NCI-H524 (cell line): ENCODE data around the gene RFPL3.
"Not testable (repeated sequence)": the region's sequence is repeated elsewhere in the genome, so short reads cannot be mapped to it uniquely, and the experiment has no call there.

Experiments used
- DNase-seq, 2 experiments: peaks; one replicate each; lab custom pipeline; 2025; lab: John Stamatoyannopoulos, UW

Gene RFPL3

GRCh38 chr22:32353840-32354239, 3.8 kb upstream of the RFPL3 start:
- no peak for DNase-seq

DNA sequence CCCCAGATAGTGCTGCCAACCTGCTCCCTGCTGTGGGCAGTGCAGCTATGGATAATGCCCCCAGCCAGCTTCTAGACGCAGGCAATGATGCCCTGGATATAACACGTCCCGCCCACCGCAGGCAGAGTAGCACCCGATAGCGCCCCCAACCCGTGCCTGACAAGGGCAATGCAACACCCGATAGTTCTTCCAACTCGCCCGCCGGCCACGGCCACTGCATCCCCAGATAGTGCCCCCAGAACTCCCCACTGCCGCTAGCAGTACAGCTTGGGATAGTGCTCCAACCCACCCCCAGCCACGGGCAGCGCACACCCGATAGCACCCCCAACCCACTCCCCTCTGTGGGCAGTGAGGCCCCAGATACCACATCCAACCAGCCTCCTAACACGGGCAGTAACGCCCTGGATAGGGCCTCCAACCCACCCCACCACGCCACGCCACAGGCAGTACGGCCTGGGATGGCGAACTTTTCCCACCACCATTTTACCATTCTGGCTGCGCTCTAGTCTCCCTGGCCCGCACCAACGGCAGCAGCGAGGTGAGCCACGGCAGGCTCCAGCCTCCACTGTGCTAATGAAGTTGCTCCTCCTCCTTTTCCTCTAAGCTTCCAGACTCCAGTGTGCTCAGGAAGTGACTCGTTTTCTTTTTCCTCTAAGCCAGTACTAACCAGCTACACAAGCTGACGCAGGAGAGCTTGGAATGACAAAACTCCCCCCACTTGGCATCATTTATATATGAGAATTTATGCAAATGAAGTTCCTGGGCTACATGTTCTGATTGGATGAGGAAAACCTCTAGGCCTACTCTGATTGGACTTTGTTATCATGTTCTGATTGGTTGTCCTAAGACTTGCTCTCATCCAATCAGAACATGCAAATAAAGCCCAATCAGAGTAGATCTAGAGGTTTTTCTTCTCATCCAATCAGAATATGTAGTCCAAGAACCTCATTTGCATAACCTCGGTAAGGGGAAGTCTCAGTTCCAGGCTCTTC, 3.0 kb upstream of the RFPL3 start:
- no peak for DNase-seq

GRCh38 chr22:32355760-32356159, 1.9 kb upstream of the RFPL3 start:
- peak in 1 of 2 experiments; percentile 57 for DNase-seq

GRCh38 chr22:32360096-32360495, 2.4 kb downstream of the RFPL3 start:
- DNase-seq = not testable (repeated sequence)

- no peak for DNase-seq
Measured at GRCh38 chr22:32361257-32361656, 3.6 kb downstream of the RFPL3 start.

GRCh38 chr22:32364210-32364609, 6.5 kb downstream of the RFPL3 start:
- peak in 1 of 2 experiments; percentile 53 for DNase-seq

- DNase-seq = no peak
Measured at GRCh38 chr22:32375678-32376450, 18.2 kb downstream of the RFPL3 start.

- DNase-seq = no peak
Measured at GRCh38 chr22:32376681-32377080, 19.0 kb downstream of the RFPL3 start.

GRCh38 chr22:32378707-32379272, 21.1 kb downstream of the RFPL3 start:
- peak in 1 of 2 experiments; percentile 54 for DNase-seq

- DNase-seq = no peak
Measured at GRCh38 chr22:32380991-32381390, 23.3 kb downstream of the RFPL3 start.

DNA sequence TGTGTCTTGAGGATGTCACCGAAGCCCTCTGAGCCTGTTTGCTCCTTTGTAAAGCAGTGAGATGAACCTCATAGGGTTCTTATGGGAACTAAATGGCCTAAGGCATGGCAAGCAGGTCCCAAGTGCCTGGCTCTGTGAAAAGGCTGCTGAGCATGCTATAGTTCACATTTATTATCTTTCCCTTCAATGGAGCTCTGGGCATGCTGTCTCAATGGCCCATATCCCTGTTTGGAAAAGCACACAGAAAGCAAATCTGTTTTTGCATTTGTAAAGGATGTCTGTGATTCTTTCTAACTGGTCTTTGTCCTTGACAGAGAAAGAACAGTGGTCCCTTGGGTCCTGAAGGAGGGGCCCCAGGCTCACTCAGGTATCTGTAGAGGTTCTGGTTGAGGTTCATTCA, 28.0 kb downstream of the RFPL3 start:
- no peak for DNase-seq

DNA sequence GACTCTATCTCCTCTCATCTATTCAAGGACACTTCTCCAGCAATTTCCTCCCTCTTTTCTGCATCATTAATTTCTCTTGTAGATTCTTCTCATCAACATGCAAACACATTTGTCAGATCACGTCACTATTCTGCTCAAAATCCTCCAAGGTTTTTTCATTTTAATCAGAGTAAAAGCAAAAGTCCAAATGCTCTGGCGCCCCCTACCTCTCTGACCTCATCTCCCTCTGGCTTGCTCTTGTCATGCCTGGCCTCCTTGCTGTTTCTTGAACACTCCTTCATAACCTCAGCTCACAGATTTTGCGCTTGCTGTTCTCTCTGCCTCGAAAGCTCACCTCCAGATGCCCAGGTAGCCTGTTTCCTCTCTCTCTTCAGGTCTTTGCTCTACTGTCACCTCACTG, 32.0 kb downstream of the RFPL3 start:
- peak in 1 of 2 experiments; percentile 11 for DNase-seq

GRCh38 chr22:32395107-32395506, 37.4 kb downstream of the RFPL3 start:
- no peak for DNase-seq

DNA sequence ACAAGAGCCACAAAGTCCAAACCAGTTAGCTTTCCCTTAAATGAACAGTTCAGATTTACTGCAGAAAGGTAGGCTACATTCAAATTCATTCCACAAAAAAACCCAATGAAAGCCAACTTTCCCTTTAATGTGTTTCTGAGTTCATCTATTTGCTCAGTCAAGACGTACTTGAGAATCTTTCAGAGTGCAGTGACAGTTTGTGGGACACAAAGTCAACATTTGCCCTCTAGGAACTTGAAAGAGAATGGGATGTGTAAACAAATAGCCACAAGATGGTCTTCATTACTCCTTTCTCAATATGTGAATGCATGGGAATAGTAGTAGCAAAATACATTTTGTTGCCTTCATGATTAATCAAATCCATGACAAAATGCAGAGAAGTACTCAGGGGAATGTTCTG, 38.6 kb downstream of the RFPL3 start:
- DNase-seq = no peak

DNA sequence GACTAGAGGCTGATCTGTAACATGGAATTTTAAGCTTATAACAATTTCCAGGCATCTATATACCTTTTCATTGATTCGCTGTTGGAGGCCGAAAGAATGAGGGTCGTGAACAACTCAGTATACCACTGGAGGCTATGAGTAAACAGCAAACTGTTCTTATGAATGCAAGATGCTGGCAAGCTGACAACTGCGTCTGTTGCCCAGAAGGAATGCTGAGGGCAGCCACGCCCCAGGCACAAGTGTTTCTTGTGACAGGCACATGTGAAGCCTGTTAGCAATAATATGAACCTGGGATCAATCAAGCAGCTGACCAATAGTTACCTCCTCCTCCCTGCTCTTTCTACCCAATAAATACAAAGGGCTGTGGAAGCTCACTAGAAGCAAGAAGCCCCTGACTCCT, 39.1 kb downstream of the RFPL3 start:
- no peak for DNase-seq

DNA sequence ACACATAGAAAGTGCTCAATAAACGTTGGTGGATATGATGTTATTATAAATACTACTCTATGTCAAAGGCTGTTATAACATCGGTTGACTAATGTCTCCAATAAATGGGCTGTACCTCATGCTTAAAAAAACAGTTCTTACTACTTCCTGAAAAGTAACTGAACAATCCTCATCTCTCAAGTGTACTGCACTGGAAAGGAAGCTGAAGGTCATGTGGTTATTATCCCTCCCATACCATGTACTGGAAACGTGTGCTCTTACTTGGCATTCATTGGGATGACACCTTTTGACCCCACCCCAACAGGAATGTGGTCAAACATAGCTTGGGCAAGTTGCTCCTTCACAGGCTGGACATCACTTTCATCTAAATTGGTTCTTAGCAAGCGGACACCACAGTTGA, 43.8 kb downstream of the RFPL3 start:
- no peak for DNase-seq

- no peak for DNase-seq
Measured at GRCh38 chr22:32404021-32404420, 46.4 kb downstream of the RFPL3 start.

DNA sequence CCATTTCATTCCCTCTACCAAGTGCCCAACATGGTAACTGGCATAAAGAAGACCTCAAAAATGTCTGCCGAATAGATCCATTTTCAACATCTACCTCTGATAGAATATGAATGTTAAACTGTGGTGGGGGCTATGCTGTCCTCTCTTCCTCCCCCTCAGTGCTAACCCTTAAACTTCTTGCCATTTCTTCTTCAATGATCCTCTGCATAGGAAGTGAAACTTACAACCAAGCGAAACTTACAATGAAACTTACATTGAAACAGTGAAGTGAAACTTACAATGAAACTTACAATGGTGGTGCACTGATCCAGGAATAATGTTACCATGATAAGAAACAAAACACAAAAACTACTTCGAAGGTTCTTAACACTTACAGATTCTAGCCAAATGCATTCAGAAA, 49.6 kb downstream of the RFPL3 start:
- DNase-seq = no peak

DNA sequence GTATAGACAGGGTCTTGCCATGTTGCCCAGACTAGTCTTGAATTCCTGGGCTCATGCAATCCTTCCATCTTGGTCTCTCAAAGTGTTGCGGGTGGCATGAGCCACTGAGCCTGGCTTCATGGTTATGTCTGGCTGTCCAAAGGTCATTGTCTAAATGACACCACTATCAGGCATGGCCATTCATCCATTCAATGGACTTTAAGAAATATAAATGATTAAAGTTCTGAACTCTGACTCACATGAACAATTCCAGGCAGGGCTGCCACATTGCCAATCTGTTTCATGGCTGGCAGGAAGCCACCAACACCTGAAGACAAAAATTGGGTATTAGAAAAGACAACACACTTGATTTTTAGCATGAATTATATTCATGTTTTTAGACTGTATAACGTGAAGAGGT, 50.3 kb downstream of the RFPL3 start:
- no peak for DNase-seq

GRCh38 chr22:32409977-32410376, 52.3 kb downstream of the RFPL3 start:
- DNase-seq = no peak

DNA sequence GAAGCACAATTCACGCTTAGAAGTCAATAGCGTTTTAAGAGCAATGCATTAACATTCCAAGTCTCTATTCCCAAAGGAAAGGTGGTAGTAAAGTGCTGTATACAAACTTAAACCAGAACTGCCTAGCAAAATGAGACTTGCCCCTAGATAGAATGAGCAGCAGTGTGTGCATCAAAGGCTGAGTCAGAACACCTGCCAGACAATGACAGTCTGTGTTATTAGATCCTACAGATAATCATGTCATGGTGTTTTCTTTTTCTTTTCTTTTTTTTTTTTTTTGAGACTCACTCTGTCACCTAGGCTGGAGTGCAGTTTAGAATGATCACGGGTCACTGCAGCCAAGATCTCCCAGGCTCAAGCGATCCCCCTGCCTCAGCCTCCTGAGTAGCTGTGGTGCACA, 52.8 kb downstream of the RFPL3 start:
- no peak for DNase-seq
